NCI-H510A treated with DMSO at 0.1 percent for 48 hours (cell line): Measurements from ENCODE around the gene MRPS9.

ENCODE experiments used
- DNase-seq: peaks from one replicate; lab custom pipeline; 2025; lab: John Stamatoyannopoulos, UW

Gene MRPS9

GRCh38 chr2:105078906-105079495, 41.1 kb downstream of the MRPS9 start:
- no peak for DNase-seq

DNA sequence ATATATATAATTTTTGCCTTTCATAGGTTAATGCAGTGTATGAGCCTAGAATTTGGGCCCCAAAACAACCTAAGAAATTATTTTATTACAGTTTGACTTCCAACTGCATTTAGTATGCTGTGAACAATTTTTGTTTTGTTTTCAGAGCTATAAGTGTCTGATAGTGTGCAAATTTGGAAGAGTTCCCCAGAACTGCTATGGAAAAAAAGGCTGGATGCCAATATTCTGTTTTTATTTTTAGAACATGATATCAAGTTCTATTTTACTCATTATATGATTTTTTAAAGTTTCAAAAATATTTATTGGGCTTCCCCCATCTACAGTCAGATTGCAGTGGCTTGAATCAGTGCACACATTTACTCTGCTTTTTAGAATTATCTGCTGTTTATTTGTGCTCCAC, 42.6 kb downstream of the MRPS9 start:
- no peak for DNase-seq

GRCh38 chr2:105081006-105081601, 43.2 kb downstream of the MRPS9 start:
- no peak for DNase-seq

DNA sequence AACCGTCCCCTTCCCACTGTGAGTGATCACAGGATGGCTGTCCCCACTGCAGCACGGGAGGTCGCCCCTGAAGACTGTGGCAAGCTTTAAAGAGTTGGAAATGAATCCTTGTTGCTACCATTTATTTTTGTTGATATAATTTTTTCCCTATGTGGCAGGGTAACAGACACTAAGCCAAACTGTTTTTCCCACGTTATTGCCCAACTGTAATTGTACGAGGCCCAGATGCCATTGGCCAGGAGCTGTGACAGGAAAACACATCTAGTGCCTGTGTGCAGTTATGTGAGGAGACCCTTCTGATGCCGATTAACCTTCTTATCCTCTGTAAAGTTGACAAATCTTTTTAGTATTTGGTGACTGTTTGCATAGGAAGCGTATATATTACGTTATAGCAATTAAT, 44.2 kb downstream of the MRPS9 start:
- no peak for DNase-seq

- DNase-seq = no peak
These were observed 47.7 kb downstream of the MRPS9 start for GRCh38 chr2:105085525-105085924.

DNA sequence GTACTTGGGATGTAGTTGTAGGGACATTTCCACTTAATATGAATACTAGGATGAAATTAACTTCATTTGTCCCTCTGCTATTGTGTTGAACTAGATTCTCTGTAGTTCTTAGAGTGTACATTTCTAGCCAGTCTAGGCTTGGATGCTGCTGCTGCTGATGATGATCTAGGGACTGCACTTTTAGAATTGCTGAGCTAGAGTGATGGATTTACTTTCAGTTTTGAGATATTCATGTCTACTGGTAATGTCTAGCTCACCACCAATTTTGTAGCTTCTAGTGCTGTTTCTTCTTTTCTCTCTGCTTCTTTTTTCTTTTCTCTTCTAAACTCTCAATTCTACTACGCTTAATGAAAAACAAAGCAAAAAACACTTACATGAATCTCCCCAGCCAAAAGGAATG, 49.4 kb downstream of the MRPS9 start:
- DNase-seq = no peak

GRCh38 chr2:105090091-105090490, 52.2 kb downstream of the MRPS9 start:
- DNase-seq = no peak

DNA sequence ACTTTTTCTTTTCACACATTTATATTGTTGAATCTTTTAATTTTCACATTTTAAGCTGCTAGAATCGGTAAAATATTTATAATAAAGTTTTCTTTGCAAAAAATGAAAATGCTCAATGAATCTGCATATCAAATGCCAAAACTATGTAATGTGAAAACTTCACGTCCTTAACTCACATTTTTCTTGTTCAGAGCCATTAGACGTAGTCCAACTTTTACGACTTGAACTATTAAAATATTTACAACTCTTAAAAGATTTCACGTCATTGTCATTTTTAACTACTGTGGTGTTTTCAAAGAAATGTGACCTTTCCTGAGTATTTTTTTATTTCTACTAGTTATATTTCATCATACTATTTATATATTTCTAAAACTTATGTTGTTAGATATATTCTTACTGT, 54.9 kb downstream of the MRPS9 start:
- DNase-seq = no peak

GRCh38 chr2:105099153-105099552, 61.3 kb downstream of the MRPS9 start:
- no peak for DNase-seq

DNA sequence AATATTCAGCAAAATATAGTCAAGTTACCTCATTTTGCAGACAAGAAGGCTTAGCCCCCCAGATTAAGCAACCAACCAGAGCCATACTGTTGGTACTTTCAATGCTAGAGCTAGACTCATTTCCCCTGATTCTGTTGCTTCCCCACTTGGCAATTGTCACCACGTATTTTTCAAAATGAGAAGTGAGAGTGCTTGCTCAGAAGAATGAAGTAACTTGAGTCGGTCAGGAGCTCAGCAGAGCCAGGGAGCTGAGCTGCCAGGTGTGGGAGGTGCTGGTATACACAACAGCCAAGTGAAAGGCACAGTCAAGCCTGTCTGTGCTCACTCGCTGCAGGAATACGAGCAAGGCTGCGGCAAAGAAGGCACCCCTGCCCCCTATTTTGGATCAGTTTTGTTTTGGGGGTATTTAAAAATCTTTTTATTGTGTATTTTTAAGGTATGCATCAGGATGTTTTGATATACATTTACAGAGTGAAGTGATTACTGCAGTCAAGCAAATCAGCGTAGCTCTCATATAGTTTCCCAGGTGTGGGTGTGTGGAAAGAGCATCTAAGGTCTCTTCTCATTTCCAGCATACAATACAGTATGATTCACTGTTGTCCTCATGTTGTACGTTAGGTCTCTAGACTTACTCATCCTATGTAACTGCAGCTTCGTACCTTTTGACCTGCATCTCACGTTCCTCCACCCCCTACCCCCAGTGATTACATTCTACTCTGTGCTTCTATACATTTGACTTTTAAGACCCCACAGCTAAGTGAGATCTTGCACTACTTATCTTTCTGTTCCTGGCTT, 62.4 kb downstream of the MRPS9 start:
- DNase-seq = no peak

GRCh38 chr2:105102001-105102400, 64.1 kb downstream of the MRPS9 start:
- DNase-seq = no peak

GRCh38 chr2:105102963-105103421, 65.1 kb downstream of the MRPS9 start:
- peak; percentile 55 for DNase-seq

DNA sequence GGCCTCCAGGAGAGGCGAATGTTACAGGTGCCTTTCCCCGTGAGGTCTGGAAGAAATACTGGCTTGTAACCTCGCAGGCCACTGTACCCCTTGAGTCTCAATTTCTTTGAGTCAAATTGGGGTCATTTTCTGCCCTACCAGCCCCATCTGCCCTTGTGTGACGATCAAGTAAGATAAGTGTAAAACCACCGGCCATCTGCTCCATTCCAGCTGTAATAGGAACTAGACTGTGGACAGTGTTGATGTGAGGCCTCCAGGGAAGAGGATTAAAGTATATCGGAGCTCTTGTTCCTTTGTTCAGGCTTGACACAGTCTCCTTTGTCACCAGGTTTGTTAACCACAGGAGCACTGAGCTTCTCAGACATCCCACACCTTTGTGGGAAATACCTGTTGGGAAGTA, 65.6 kb downstream of the MRPS9 start:
- no peak for DNase-seq

- DNase-seq = no peak
These were observed 66.4 kb downstream of the MRPS9 start for GRCh38 chr2:105104208-105104731.

- DNase-seq = no peak
These were observed 72.5 kb downstream of the MRPS9 start for GRCh38 chr2:105110295-105110829.

DNA sequence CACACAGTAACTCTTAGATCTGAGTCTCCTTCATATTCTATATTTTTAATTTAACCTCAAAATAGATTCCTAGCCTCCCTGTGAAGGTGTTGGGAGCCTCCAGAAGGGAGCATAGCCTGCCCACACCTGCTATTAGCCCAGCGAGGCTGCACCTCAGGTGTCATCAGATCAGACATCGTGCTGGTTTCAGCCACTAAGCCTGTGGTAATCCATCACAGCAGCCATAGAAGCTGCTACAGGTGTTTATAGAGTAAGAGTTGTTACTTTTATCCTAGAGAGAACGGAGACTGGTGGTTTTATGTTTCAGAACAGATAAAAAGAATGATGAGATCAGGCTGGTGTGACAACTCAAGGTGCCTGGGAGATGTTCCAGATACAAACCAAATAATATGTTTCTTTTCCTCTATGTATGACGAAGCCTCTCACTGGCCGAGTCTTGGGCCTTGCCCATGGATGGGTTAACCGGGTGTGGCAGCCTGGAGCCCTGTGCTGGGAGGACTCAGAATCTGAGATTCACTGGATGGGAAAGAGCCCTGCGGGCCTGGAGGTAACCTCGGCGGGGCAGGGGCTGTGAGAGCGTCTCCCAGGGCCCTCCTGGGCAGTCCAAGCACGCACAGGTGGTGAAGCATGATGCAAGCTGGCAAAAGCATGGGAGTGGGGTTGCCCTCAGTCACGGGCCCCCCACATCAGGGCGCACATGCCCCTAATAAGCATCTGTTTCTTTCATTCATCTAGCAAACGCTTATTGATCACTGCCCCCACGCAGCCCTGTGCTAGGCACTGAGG, 73.7 kb downstream of the MRPS9 start:
- DNase-seq = no peak

- no peak for DNase-seq
These were observed 74.5 kb downstream of the MRPS9 start for GRCh38 chr2:105112345-105112744.

GRCh38 chr2:105113616-105114291, 75.9 kb downstream of the MRPS9 start:
- no peak for DNase-seq

DNA sequence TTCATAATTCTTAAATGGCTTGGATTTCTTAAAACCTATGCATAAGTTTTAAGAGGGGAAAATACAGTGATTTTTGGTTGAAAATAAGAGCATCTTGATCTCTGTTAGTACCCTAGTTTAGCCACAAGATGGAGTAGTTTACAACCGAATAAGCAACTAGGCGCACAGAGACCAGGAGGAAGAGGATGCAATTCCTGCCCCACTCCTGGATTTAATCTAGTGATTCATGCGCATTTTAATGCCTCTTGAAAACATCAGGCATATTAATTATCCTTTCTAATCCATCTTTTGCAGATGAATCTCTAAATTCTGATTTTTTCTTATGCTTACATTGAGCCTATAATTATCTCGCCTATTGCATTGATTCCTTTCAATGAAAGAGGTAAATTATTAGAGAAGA, 76.7 kb downstream of the MRPS9 start:
- peak; percentile 78 for DNase-seq

- DNase-seq = no peak
These were observed 78.5 kb downstream of the MRPS9 start for GRCh38 chr2:105116348-105116747.

GRCh38 chr2:105117565-105117964, 79.7 kb downstream of the MRPS9 start:
- no peak for DNase-seq
